HG03196 (cell line): ENCODE data around the gene ZNF774.
A peak's percentile ranks its signal among the peaks of the same experiment; 100 is the strongest.
"Not testable (repeated sequence)": the region's sequence is repeated elsewhere in the genome, so short reads cannot be mapped to it uniquely, and the experiment has no call there.

Experiments
- ATAC-seq: cut with Tn5 transposase; IDR thresholded peaks from one replicate; pipeline ENCODE4 v1.9.1; 2021; ENCODE audit not compliant: unreplicated experiment

ZNF774 gene

GRCh38 chr15:90344662-90345061 is 7.4 kb upstream of the ZNF774 start:
- no peak for ATAC-seq

GRCh38 chr15:90345857-90346256 is 6.2 kb upstream of the ZNF774 start:
- no peak for ATAC-seq

DNA sequence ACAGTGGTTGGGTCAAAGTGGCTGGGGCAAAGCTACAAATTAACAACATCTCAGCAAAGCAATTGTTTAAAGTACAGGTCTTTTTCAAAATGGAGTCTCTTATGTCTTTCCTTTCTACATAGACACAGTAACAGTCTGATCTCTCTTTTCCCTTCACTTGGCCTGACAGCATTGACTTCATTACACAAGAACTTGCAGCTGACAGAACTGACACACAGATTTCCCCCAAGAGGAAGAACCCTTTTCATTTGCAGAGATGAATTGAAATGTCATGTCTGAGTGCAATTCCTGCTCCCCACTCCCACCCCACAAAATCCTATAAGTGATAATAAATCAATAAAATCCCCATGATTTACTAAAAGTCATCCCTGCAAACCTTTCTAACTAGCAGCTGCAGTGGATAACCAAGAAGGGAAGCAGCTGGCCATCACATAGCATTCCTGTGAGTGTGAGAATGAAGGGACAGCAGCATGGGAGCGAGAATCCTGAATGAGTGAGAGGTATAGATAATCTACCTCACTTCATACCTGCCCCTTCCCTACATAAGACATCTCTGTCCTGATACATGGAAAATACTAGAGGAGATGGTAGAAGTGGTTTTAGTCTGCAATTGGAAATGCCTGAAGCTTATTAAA is 4.5 kb upstream of the ZNF774 start:
- not testable (repeated sequence) for ATAC-seq

- no peak for ATAC-seq
These were observed 3.6 kb upstream of the ZNF774 start for GRCh38 chr15:90348456-90348855.

DNA sequence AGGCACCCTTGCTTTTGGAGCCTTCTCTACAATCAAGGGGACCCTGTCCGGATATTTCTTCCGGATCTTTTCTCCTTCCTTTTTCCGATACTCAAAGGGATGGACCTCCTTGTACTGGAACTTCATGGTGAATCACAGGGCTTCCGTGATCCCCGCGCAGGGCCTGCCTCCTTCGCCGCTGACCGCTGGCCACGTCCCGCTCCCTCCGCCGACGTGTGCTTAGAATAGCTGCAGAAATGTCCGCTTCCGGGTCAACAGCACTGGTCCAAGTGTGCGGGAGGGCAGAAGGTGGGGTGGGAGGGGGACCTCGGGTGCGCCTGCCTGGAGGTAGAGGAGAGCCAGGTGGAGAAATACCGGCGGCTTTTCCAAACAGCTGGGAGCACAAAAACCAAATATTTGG is 3.0 kb upstream of the ZNF774 start:
- no peak for ATAC-seq

- ATAC-seq = no peak
These were observed 2.3 kb upstream of the ZNF774 start for GRCh38 chr15:90349821-90350220.

GRCh38 chr15:90351479-90352106 is 491 bp upstream of the ZNF774 start:
- ATAC-seq = peak; percentile 6

DNA sequence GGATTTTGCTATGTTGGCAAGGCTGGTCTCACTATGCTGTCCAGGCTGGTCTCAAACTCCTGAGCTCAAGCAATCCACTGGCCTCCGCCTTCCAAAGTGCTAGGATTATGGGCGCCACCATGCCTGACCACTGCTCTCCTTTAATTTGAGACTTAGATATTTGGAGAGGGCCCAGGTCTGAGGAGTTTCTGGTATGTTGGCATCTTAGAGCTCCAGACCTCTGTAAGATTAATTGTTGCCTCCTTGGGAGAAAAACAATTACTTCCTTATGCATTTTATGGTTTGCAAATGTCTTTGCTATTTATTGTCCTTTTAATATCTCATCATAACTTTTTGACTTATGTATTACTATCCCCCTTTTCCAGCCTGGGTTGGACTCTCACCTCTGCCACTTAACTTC is 2.9 kb downstream of the ZNF774 start:
- no peak for ATAC-seq

DNA sequence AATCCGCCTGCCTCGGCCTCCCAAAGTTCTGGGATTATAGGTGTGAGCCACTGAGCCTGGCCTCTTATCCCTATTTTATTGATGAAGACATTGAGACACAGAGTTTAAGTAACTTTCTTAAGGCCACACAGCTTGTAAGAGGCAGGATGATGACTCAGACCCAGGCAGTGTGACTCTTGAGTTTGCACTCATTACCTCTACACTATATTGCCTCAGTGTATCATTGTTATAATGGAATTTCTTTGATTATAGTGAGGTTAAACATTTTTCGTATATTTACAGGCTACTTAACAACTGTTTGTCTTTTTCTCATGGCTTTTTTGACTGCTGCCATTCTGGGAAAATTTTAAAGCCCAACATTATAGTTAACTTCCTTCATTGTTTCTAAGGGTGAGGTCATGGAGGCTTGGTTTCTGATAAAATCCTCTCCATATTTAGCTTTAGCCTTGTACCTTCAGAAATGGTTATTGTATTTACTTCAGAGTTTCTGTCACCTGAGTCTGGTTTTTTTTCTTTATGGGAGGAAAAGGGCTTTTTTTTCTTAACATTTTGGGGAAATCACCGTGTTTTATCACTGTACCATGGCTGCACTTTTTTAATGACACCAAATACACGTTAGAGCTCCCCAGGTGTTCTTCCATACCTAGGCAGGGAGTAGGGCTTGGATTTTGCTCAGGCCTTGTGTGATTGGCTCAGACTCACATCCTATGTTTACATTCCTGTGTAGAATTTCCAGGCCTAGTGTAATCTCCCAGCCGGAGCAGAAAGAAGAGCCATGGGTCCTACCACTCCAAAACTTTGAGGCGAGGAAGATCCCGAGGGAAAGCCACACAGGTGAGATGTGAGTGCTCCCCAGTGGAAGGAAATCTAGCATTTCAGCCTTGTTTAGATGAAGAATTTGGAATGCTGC is 6.3 kb downstream of the ZNF774 start:
- no peak for ATAC-seq

DNA sequence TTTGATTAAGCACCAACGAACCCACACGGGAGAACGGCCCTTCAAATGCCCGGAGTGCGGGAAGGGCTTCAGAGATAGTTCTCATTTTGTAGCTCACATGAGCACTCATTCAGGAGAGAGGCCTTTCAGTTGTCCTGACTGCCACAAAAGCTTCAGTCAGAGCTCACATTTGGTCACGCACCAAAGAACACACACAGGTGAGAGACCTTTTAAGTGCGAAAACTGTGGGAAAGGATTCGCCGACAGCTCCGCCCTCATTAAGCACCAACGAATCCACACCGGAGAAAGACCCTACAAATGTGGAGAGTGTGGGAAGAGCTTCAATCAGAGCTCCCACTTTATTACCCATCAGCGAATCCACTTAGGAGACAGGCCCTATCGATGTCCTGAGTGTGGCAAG is 8.7 kb downstream of the ZNF774 start:
- ATAC-seq = no peak

GRCh38 chr15:90362936-90363212 is 10.8 kb downstream of the ZNF774 start:
- no peak for ATAC-seq

DNA sequence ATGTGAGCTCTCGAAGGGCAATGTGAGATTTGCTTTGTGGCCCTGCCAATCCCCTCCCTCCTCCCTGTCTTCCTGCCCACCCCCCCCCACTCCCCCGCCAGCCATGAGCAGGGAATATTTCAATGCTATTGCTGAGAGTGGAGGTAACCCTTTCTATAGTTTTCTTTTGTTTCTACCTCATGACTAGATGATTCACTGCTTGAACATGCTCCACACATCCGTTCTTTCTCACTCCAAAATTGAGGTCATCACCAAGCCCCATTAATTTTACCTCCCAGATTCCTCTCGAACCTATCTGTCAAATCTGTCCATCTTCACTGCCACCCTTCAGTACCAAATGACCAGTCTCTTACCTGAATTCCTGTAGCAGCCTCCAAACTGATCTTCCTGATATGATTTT is 12.2 kb downstream of the ZNF774 start:
- ATAC-seq = no peak

DNA sequence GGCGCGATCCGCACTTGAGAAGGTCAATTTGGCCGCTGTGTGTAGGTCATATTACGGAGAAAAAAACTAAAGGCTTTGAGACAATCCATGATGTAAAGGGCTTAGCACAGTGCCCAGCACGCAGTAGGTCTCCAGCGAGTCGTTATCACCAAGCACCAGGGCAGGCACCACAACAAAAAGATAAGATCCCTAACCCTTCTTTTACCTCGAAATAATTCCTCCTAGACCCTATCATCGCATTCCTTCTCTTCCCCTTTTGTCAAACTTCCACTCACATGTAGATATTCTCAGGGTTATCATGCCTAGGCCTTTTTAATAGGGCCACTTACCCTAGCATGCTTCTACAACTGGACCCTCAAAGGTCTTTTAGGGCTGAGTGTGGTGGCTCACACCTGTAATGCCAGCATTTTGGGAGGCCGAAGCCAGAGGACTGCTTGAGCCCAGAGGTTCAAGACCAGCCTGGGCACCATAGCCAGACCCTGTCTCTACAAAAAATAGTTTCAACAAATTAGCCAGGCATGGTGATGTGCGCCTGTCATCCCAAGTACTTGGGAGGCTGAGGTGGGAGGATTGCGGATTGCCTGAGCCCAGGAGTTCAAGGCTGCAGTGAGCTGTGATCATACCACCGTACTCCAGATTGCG is 13.5 kb downstream of the ZNF774 start:
- no peak for ATAC-seq

GRCh38 chr15:90367576-90367975 is 15.5 kb downstream of the ZNF774 start:
- ATAC-seq = no peak

GRCh38 chr15:90375071-90375470 is 23.0 kb downstream of the ZNF774 start:
- ATAC-seq = no peak

DNA sequence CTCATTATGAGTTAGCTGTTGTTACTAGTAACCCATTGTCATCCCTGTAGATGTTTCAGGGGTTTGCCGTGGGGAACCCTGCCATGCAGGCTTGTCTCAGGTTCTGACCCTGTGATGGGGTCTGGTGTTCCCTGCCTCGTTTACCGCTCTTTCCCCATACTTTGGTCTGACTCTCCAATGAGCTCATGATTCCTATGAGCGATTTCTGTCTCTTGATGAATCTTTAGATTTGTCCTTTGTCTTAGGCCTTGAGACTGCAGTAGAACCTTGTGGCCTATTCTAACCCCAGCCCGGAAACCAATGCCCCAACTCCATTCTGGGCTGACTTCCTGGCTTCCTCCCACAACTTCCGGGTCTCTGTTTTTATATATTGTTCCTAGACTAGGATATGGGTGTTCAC is 24.7 kb downstream of the ZNF774 start:
- no peak for ATAC-seq

GRCh38 chr15:90379263-90379662 is 27.2 kb downstream of the ZNF774 start:
- ATAC-seq = no peak

GRCh38 chr15:90381515-90381914 is 29.4 kb downstream of the ZNF774 start:
- ATAC-seq = no peak

- ATAC-seq = no peak
These were observed 30.2 kb downstream of the ZNF774 start for GRCh38 chr15:90382320-90382719.

DNA sequence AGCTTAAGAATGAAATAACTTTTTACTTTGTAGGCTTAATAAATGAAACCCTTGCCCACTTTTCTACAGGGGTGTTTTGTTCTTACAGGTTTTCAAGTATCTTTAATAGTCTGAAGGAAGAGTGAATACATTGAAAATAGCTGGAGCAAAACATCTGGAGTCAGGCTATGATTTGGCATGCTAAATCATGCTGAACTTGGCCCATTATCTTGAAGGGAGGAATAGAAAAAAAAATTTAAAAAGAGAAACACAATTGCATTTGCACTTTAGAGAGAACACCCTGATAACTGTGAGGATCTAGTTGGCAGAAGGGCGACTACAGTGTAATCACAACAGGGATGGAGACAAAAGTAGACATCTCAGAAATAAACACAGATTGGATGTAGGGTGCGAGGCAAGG is 34.1 kb downstream of the ZNF774 start:
- no peak for ATAC-seq

GRCh38 chr15:90387534-90388461 is 35.7 kb downstream of the ZNF774 start, which contains the start of gene IQGAP1:
TSS of gene IQGAP1 (plus strand) at chr15:90388242. CDS start at chr15:90388342, 100 bp downstream.
- ATAC-seq = peak; percentile 95
